GM23248 (cell line): Measurements from ENCODE around the gene TFG. TPM values are rescaled to one million over a fixed set of nuclear protein-coding genes. Genes with fewer than 3 reads are reported as not detected.

Source experiments
- DNase-seq: peaks from one replicate; pipeline ENCODE4 v3.0.0-alpha.2; 2015
- H2AFZ ChIP-seq: fragments of 200-600 bp; sonication (generic); 2 replicates; pipeline ENCODE4 v1.6.1; 2016; ENCODE audit warnings: antibody characterized with exemption
- H3F3A ChIP-seq: fragments of 200-600 bp; sonication (generic); 2 replicates; pipeline ENCODE4 v1.6.1; 2016; ENCODE audit warnings: mild to moderate bottlenecking, antibody characterized with exemption, mixed run types; ENCODE audit not compliant: insufficient read depth
- H3K27ac ChIP-seq: fragments of 200-600 bp; sonication (generic); 2 replicates; pipeline ENCODE4 v1.5.1; 2016; ENCODE audit warnings: mild to moderate bottlenecking
- H3K27me3 ChIP-seq: fragments of 200-600 bp; sonication (generic); replicated peaks from 2 replicates; pipeline ENCODE4 v1.6.1; 2016; ENCODE audit warnings: mild to moderate bottlenecking; ENCODE audit not compliant: insufficient read depth
- H3K36me3 ChIP-seq: fragments of 200-600 bp; sonication (generic); 2 replicates; pipeline ENCODE4 v1.6.1; 2016; ENCODE audit warnings: low read depth, mild to moderate bottlenecking
- H3K4me1 ChIP-seq: fragments of 200-600 bp; sonication (generic); 2 replicates; pipeline ENCODE4 v1.6.1; 2016; ENCODE audit warnings: mild to moderate bottlenecking; ENCODE audit not compliant: insufficient read depth
- H3K4me2 ChIP-seq: fragments of 200-600 bp; sonication (generic); one replicate; pipeline ENCODE4 v1.6.1; 2016; ENCODE audit warnings: mild to moderate bottlenecking; ENCODE audit not compliant: unreplicated experiment
- H3K4me3 ChIP-seq: fragments of 200-600 bp; sonication (generic); 2 replicates; pipeline ENCODE4 v1.5.1; 2016; ENCODE audit warnings: mild to moderate bottlenecking
- H3K79me2 ChIP-seq: fragments of 200-600 bp; sonication (generic); 2 replicates; pipeline ENCODE4 v1.6.1; 2016; ENCODE audit warnings: mild to moderate bottlenecking; ENCODE audit not compliant: insufficient read depth
- H3K9ac ChIP-seq: fragments of 200-600 bp; sonication (generic); 2 replicates; pipeline ENCODE4 v1.6.1; 2016; ENCODE audit warnings: mild to moderate bottlenecking
- H3K9me2 ChIP-seq: fragments of 200-600 bp; sonication (generic); 2 replicates; pipeline ENCODE4 v1.6.1; 2016; ENCODE audit warnings: mixed run types, mild to moderate bottlenecking, moderate library complexity; ENCODE audit not compliant: insufficient read depth
- H3K9me3 ChIP-seq: fragments of 200-600 bp; sonication (generic); one replicate; pipeline ENCODE4 v1.6.1; 2017; ENCODE audit warnings: low read depth
- H4K20me1 ChIP-seq: fragments of 200-600 bp; sonication (generic); 2 replicates; pipeline ENCODE4 v1.6.0; 2016; ENCODE audit not compliant: insufficient read depth
- EZH2 ChIP-seq: fragments of 200-600 bp; sonication (generic); IDR thresholded peaks from 2 replicates; pipeline ENCODE4 v1.6.1; 2018; ENCODE audit warnings: antibody characterized with exemption, mild to moderate bottlenecking; ENCODE audit not compliant: insufficient read depth, poor library complexity, severe bottlenecking
- EZH2phosphoT487 ChIP-seq: fragments of 200-600 bp; sonication (generic); IDR thresholded peaks from 2 replicates; pipeline ENCODE4 v1.6.1; 2018; ENCODE audit warnings: antibody characterized with exemption, moderate library complexity, mild to moderate bottlenecking, low read depth; ENCODE audit not compliant: insufficient read depth
- WGBS, 2 experiments: methylation state at CpG; one replicate each; pipeline ENCODE4 v1.1.6; 2015 to 2017; ENCODE audit warnings: low lambda C conversion rate in 2 of 2, low coverage in 1 of 2; ENCODE audit errors: missing lambda C conversion rate in 2 of 2; 5-methylcytosine and 5-hydroxymethylcytosine counted together
- in situ Hi-C: fragments of 300-500 bp; cut with MboI; formaldehyde crosslinking; loops from 2 replicates; pipeline ENCODE4 v1.15.0; 2020
- polyA plus RNA-seq: library from polyadenylated mRNA; unstranded; fragments of >200 nt; fragmentation: Nextera tagmentation; extraction: Ambion mirVana; gene quantifications from 2 replicates; pipeline ENCODE4 v1.2.1, GENCODE V29; 2016
- total RNA-seq: library from RNA; depleted of rRNA; stranded (reverse); fragments of >200 nt; shearing (Covaris generic); gene quantifications from 2 replicates; pipeline ENCODE4 v1.2.3, GENCODE V29; 2014

Gene TFG
- total and polyA plus RNA-seq, 2 experiments from 2014 or later: 157 to 241 TPM

DNA sequence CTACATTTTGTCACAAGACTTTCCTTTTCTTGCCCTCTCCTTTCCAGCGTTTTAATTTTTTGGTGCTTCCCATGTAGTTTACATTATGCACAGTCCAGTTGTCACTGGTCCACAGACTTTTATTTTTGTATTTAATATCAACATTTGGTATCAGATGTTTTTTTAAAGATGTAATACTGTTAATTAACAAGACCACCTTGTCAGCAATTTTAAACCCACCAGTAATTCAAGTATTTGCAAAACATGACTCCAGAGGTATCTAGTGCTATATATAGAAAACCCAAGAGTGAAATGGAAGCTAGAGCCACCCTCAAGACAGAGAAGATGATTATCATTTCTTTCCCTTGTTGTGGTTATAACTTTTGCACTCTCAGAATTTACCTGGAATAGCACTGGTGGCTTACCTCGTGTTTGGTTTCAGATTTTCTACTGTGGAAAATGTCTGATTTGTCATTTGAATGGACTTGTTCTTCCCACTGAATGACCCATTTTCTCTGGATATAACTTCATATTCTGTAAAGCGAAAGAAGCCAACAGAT, 56.2 kb downstream of the TFG start:
- Histone ChIP-seq H2AFZ (no peak overlapping the region), H4K20me1 (no peaks in the 10 kb centered on the region), H3F3A (no peaks in the 10 kb centered on the region), H3K9me3 (no peaks in the 10 kb centered on the region), H3K4me3 (no peak overlapping the region), H3K4me1 (no peaks in the 10 kb centered on the region), H3K36me3 (no peaks in the 10 kb centered on the region), H3K27me3 (no peaks in the 10 kb centered on the region), H3K27ac (no peak overlapping the region), H3K79me2 (no peaks in the 10 kb centered on the region), H3K9ac (no peak overlapping the region), H3K4me2 (no peak overlapping the region), H3K9me2 (no peaks in the 10 kb centered on the region)
- 76 to 81% methylated on average over 3 of the region's 3 CpGs for WGBS, 2 experiments
- no peak for DNase-seq
- in situ Hi-C loops: loop anchor here (25.0 kb wide), 1 partner anchor 422 kb away; no protein-coding TSS in a partner anchor
- TF ChIP-seq EZH2phosphoT487 (no peak), EZH2 (no peak)

DNA sequence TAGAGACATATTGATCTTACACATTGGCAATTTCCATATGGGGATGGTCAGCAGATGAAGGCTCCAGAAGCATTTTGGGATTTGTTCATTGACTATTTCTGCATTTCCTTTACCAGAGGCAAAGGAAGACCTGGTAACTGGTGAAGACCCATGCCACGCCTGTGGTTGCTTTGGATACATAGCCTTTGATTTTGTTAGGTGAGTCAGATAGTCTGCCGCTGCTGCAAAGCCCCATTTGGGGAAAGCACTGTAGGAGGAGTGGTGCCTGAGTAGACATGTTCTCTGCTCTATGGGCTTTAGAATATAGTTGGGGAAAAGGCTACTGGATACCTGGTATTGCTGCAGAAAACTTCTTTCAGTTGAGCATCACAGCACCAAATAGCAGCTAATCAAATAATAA, 56.8 kb downstream of the TFG start:
- TF ChIP-seq EZH2phosphoT487 (no peak), EZH2 (no peak)
- no peak overlapping the region for H3K9ac ChIP-seq
- no peaks in the 10 kb centered on the region for H3F3A ChIP-seq
- no peaks in the 10 kb centered on the region for H3K27me3 ChIP-seq
- H3K79me2 ChIP-seq: no peaks in the 10 kb centered on the region
- no peak overlapping the region for H2AFZ ChIP-seq
- no peaks in the 10 kb centered on the region for H3K4me1 ChIP-seq
- H3K36me3 ChIP-seq: no peaks in the 10 kb centered on the region
- in situ Hi-C loops: loop anchor here (25.0 kb wide), 1 partner anchor 421 kb away; no protein-coding TSS in a partner anchor
- no peak overlapping the region for H3K4me3 ChIP-seq
- 74 to 81% methylated on average over 2 of the region's 2 CpGs for WGBS, 2 experiments
- H4K20me1 ChIP-seq: no peaks in the 10 kb centered on the region
- H3K9me3 ChIP-seq: no peaks in the 10 kb centered on the region
- H3K4me2 ChIP-seq: no peak overlapping the region
- H3K27ac ChIP-seq: no peak overlapping the region
- no peak for DNase-seq
- no peaks in the 10 kb centered on the region for H3K9me2 ChIP-seq

DNA sequence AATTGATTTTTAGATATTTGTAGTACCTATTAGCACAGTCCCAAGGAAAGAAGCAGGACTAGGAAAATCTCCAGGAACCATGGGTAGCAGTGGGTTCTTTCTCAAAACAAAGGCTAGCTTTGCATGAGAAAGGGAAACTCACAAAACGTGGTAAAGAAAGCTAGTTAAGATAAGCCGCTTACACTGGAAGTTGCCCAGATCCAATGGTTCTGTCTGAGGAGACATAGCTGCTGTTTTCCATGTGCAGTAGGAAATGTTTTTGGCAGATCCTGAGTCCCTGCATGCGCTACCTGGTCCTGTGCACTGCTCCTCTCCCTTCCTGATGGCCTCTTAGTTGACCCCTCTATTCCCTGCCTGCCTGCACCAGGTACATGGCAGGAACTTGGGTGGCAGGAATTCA, 60.4 kb downstream of the TFG start:
- no peaks in the 10 kb centered on the region for H3K9me2 ChIP-seq
- no peaks in the 10 kb centered on the region for H3K9me3 ChIP-seq
- H3K79me2 ChIP-seq: no peaks in the 10 kb centered on the region
- H3K9ac ChIP-seq: no peak overlapping the region
- no peaks in the 10 kb centered on the region for H3K4me1 ChIP-seq
- no peaks in the 10 kb centered on the region for H3K36me3 ChIP-seq
- no peak overlapping the region for H3K4me2 ChIP-seq
- H3K27me3 ChIP-seq: no peaks in the 10 kb centered on the region
- no peak overlapping the region for H2AFZ ChIP-seq
- no peaks in the 10 kb centered on the region for H3F3A ChIP-seq
- H3K4me3 ChIP-seq: no peak overlapping the region
- H3K27ac ChIP-seq: no peak overlapping the region
- in situ Hi-C loops: loop anchor here (25.0 kb wide), 1 partner anchor 418 kb away; no protein-coding TSS in a partner anchor
- TF ChIP-seq EZH2 (no peak), EZH2phosphoT487 (no peak)
- 80 to 85% methylated on average over 3 of the region's 3 CpGs for WGBS, 2 experiments
- DNase-seq: no peak
- H4K20me1 ChIP-seq: no peaks in the 10 kb centered on the region

DNA sequence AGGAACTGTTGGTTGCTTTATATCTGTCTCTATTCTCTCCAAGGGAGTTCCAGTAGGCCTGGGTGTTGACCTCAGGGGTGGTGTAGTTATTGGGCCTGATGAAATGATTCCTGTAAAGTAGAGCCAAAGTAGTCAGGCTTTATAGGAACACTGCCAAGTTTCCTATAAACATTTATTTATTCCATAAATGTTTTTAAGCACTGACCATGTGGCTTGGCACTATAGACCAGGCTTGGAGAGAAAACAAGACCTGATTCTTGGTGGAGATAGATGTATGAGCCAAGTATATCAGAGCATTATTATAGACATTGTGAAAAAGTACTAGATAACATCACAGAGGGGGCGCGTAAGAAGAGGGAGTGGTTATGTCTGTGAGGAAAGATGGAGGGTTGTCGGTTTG, 65.9 kb downstream of the TFG start:
- TF ChIP-seq EZH2phosphoT487 (no peak), EZH2 (no peak)
- no peaks in the 10 kb centered on the region for H3K79me2 ChIP-seq
- no peak for DNase-seq
- peaks cover 26% of the 10 kb centered on the region for H3F3A ChIP-seq
- no peaks in the 10 kb centered on the region for H4K20me1 ChIP-seq
- no peak overlapping the region for H2AFZ ChIP-seq
- peaks cover 41% of the 10 kb centered on the region for H3K4me1 ChIP-seq
- H3K27me3 ChIP-seq: no peaks in the 10 kb centered on the region
- H3K36me3 ChIP-seq: no peaks in the 10 kb centered on the region
- no peak overlapping the region for H3K4me3 ChIP-seq
- no peak overlapping the region for H3K4me2 ChIP-seq
- H3K27ac ChIP-seq: no peak overlapping the region
- no peaks in the 10 kb centered on the region for H3K9me2 ChIP-seq
- H3K9ac ChIP-seq: no peak overlapping the region
- H3K9me3 ChIP-seq: no peaks in the 10 kb centered on the region
- WGBS, 2 experiments: 98 to 99% methylated on average over 3 of the region's 3 CpGs
- in situ Hi-C loops: no loop called here

DNA sequence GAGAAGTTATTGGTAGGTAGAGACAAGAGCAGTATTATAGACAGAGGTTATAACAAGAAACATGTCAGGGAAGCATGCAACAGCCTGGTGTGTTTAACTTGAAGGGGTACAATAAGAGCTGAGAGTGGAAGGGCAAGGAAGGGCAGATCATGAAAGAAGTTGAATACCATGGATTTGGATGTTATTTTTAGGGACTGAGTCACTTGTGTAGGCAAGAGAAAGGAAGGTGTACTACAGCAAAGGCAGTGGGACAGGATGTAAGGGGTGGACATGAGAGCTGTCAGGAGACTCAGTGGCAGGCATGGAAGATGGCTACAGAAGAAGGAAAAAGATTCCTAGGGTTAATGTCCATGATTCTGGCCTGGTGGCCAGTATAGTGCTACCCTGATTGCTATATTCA, 66.4 kb downstream of the TFG start:
- no peaks in the 10 kb centered on the region for H3K36me3 ChIP-seq
- H4K20me1 ChIP-seq: no peaks in the 10 kb centered on the region
- no peaks in the 10 kb centered on the region for H3K9me3 ChIP-seq
- no peaks in the 10 kb centered on the region for H3K9me2 ChIP-seq
- H3K9ac ChIP-seq: no peak overlapping the region
- DNase-seq: peak; percentile 20
- peaks cover 26% of the 10 kb centered on the region for H3F3A ChIP-seq
- in situ Hi-C loops: no loop called here
- H3K27ac ChIP-seq: no peak overlapping the region
- H3K4me1 ChIP-seq: peaks cover 45% of the 10 kb centered on the region
- H3K27me3 ChIP-seq: no peaks in the 10 kb centered on the region
- no peaks in the 10 kb centered on the region for H3K79me2 ChIP-seq
- no peak overlapping the region for H2AFZ ChIP-seq
- no peak overlapping the region for H3K4me2 ChIP-seq
- no peak overlapping the region for H3K4me3 ChIP-seq
- TF ChIP-seq EZH2phosphoT487 (no peak), EZH2 (no peak)
